ENCODE results near the gene ARMC3.

Gene ARMC3

DNA sequence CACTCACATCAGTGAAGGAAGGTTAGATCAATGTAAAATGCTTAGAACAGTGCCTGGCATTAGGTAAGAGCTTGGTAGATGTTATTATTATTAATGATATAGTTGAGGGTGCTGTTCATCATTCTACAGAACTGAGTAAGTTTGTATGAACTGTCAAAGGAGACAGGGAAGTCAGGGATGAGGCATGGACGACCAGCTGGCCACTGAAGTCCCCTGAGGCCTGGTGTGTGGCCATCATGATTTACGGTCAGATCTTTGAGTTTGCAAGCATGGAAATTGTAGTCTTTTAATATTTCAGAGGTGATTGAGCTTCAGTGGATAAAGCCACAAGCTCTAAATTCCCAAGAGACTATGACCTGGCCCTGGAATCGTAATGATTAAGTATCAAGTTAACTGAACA lies 6.9 kb downstream of the ARMC3 start:
- H3K36me3 ChIP-seq (ENCODE audit: control insufficient read depth, insufficient read depth, low read length): no peaks in the 10 kb centered on the region
- no peaks in the 10 kb centered on the region for H3K79me2 ChIP-seq
- TF ChIP-seq, protein P1, sequence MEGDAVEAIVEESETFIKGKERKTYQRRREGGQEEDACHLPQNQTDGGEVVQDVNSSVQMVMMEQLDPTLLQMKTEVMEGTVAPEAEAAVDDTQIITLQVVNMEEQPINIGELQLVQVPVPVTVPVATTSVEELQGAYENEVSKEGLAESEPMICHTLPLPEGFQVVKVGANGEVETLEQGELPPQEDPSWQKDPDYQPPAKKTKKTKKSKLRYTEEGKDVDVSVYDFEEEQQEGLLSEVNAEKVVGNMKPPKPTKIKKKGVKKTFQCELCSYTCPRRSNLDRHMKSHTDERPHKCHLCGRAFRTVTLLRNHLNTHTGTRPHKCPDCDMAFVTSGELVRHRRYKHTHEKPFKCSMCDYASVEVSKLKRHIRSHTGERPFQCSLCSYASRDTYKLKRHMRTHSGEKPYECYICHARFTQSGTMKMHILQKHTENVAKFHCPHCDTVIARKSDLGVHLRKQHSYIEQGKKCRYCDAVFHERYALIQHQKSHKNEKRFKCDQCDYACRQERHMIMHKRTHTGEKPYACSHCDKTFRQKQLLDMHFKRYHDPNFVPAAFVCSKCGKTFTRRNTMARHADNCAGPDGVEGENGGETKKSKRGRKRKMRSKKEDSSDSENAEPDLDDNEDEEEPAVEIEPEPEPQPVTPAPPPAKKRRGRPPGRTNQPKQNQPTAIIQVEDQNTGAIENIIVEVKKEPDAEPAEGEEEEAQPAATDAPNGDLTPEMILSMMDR (IDR thresholded peaks at IDR 0.05): no peak
- H3K9ac ChIP-seq: no peak overlapping the region
- H3K4me3 ChIP-seq (ENCODE audit: low read depth, low read length): no peak overlapping the region
- no peak overlapping the region for H3K27ac ChIP-seq
- H3K4me2 ChIP-seq (ENCODE audit: low read length): no peak overlapping the region
- no peaks in the 10 kb centered on the region for H3K4me1 ChIP-seq
- no peaks in the 10 kb centered on the region for H3K27me3 ChIP-seq (ENCODE audit: control insufficient read depth, insufficient read depth, low read length)
- no peaks in the 10 kb centered on the region for H3K9me3 ChIP-seq (ENCODE audit: control insufficient read depth, low read length)
- H2AFZ ChIP-seq: no peak overlapping the region

DNA sequence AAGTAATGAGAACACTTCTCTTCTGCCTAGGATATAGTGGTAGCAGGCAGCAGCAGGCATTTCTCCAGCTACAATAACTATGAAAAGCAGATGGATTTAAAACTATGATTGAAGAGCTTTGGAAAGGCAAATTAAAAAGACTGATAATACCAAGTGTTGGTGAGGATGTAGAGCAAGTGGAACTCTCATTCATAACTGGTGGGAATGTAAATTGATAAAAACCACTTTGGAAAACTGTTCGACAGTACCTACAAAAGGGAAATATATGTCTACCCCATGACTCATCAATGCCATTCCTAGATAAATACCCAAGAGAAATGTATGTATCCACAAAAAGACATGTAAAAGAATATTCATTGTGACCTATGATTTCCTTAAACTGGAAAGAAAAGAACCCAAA lies 14.6 kb downstream of the ARMC3 start:
- no peak overlapping the region for H2AFZ ChIP-seq

DNA sequence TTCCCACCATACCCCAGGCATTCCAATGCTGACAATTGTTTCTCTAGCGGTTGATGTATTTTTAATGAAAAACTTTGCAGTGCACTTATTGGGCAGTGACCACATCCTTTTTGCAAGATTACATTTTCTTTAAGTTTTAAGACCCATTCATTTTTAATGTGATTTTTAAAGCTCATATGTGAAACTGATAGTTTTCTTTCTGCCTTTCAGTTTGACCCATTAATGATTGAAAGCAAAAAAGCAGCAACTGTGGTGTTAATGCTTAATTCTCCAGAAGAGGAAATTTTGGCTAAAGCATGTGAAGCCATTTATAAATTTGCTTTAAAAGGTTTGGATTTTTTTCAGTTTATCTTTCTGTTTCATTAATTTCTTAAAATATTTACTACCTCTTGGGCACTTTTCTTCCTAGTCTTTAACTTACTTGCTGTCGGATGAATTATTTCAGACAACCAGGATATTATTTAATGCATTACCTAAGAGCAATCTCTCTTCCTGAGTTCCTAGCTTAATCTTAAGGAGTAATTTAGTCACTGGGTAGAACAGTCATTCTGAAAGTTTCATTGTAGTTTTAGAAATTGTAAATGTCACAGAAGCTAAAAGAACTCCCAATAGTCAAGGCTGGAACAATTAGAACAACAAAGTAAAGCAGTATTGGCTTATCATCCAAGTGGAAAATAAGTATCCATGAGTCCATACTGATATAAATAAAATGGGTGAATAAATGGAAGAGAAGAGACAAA lies 18.3 kb downstream of the ARMC3 start:
- Histone ChIP-seq H2AFZ (no peak overlapping the region), H3K27me3 (ENCODE audit: control insufficient read depth, insufficient read depth, low read length) (no peaks in the 10 kb centered on the region), H3K4me1 (no peaks in the 10 kb centered on the region), H3K9ac (no peak overlapping the region), H3K9me3 (ENCODE audit: control insufficient read depth, low read length) (no peaks in the 10 kb centered on the region), H3K27ac (no peak overlapping the region), H3K4me2 (ENCODE audit: low read length) (no peak overlapping the region), H3K79me2 (no peaks in the 10 kb centered on the region), H3K36me3 (ENCODE audit: control insufficient read depth, insufficient read depth, low read length) (no peaks in the 10 kb centered on the region), H3K4me3 (ENCODE audit: low read depth, low read length) (no peak overlapping the region)
- TF ChIP-seq, protein P1 (IDR thresholded peaks at IDR 0.05): no peak

More for the DNA sequence above, 14.6 kb downstream of the ARMC3 start:
- Histone ChIP-seq H3K4me2 (ENCODE audit: low read length) (no peak overlapping the region), H3K27me3 (ENCODE audit: control insufficient read depth, insufficient read depth, low read length) (no peaks in the 10 kb centered on the region), H3K4me1 (no peaks in the 10 kb centered on the region), H3K9ac (no peak overlapping the region), H3K4me3 (ENCODE audit: low read depth, low read length) (no peak overlapping the region), H3K36me3 (ENCODE audit: control insufficient read depth, insufficient read depth, low read length) (no peaks in the 10 kb centered on the region), H3K79me2 (no peaks in the 10 kb centered on the region), H3K9me3 (ENCODE audit: control insufficient read depth, low read length) (no peaks in the 10 kb centered on the region), H3K27ac (no peak overlapping the region)
- TF ChIP-seq, protein P1 (IDR thresholded peaks at IDR 0.05): no peak

DNA sequence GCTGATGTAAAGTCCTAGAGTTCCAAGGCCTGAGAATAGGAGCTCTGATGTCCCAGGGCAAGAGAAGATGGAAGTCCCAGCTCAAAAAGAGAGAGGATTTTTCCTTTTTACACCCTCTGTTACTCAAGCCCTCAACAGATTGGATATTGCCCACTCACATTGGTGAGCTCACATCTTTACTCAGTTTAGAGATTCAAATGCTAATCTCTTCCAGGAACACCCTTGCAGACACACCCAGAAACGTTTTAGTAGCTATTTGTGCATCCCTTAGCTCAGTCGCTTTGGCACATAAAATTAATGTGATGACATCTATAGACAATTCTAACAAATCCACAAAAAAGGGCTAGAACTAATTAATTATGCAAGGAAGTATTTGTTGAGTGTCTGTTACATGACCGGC lies 27.1 kb downstream of the ARMC3 start:
- no peaks in the 10 kb centered on the region for H3K4me1 ChIP-seq
- no peak overlapping the region for H3K4me2 ChIP-seq (ENCODE audit: low read length)
- no peak overlapping the region for H2AFZ ChIP-seq
- no peaks in the 10 kb centered on the region for H3K9me3 ChIP-seq (ENCODE audit: control insufficient read depth, low read length)
- H3K4me3 ChIP-seq (ENCODE audit: low read depth, low read length): no peak overlapping the region
- no peak overlapping the region for H3K9ac ChIP-seq
- no peaks in the 10 kb centered on the region for H3K36me3 ChIP-seq (ENCODE audit: control insufficient read depth, insufficient read depth, low read length)
- H3K79me2 ChIP-seq: no peaks in the 10 kb centered on the region
- H3K27me3 ChIP-seq (ENCODE audit: control insufficient read depth, insufficient read depth, low read length): no peaks in the 10 kb centered on the region
- TF ChIP-seq, protein P1 (IDR thresholded peaks at IDR 0.05): no peak
- H3K27ac ChIP-seq: no peak overlapping the region

DNA sequence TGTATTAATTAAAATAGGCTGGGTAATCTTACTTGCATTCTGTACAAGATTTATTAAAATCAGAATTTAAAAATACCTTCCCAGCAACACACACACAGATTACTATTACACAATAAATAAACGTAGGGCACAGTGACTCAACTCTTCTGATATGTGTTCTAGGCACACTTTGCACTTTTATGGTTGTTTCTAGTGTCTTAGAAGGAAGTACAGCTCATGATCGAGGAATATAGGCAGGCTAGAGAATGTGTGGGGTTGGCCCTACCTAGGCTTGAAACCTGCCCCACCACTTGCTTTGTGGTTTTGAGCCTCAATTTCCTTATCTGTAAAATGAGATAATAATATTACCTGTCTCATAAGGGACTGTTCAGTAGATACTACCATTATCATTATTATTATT lies 30.5 kb downstream of the ARMC3 start:
- Histone ChIP-seq H3K9me3 (ENCODE audit: control insufficient read depth, low read length) (no peaks in the 10 kb centered on the region), H3K79me2 (no peaks in the 10 kb centered on the region), H3K27ac (no peak overlapping the region), H3K4me2 (ENCODE audit: low read length) (no peak overlapping the region), H3K9ac (no peak overlapping the region), H2AFZ (no peak overlapping the region), H3K4me1 (no peaks in the 10 kb centered on the region), H3K4me3 (ENCODE audit: low read depth, low read length) (no peak overlapping the region), H3K36me3 (ENCODE audit: control insufficient read depth, insufficient read depth, low read length) (no peaks in the 10 kb centered on the region), H3K27me3 (ENCODE audit: control insufficient read depth, insufficient read depth, low read length) (no peaks in the 10 kb centered on the region)
- TF ChIP-seq, protein P1 (IDR thresholded peaks at IDR 0.05): no peak

Data from parathyroid adenoma (tissue), 2 donors.